ENCODE data around the gene SEC24A.
"Not testable (repeated sequence)": the region's sequence is repeated elsewhere in the genome, so short reads cannot be mapped to it uniquely, and the experiment has no call there.

SEC24A gene

DNA sequence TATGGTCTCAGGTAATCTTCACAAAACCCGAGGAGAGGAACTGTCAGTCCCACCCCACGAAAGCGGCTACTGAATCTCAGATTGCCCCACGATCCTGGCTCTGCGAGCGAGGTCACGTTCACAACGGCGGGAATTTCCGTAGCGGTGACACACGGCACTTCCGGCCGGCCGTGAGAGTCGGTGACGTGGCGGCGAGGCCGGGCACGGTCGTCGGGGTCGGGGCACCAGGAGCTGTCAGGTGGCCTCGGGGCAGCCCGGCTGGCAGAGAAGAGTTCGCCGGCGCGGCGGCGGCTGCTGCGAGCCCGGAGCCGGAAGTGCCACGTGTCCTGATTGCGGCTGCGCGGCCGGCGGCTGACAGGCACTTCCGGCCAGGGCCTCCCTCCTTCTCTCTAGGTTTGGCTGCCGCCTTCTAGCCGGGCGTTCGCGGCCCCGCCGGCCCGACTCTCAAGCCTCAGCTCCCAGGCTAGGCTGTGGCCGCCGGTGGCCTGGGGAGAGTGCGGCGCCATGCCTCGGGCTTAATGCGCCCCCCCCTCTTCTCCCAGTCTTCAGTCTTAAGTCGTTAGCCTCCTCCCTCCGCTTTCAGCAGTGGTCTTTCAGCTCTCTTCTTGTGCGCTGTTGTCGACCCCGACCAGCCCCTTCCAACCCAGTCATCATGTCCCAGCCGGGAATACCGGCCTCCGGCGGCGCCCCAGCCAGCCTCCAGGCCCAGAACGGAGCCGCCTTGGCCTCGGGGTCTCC is at the start of gene SEC24A:
TSS of gene SEC24A (plus strand) at position 361 of the 738 bp plus-strand sequence. CDS start at position 653, 292 bp downstream.
- DNase-seq, result peak; percentile 87

DNA sequence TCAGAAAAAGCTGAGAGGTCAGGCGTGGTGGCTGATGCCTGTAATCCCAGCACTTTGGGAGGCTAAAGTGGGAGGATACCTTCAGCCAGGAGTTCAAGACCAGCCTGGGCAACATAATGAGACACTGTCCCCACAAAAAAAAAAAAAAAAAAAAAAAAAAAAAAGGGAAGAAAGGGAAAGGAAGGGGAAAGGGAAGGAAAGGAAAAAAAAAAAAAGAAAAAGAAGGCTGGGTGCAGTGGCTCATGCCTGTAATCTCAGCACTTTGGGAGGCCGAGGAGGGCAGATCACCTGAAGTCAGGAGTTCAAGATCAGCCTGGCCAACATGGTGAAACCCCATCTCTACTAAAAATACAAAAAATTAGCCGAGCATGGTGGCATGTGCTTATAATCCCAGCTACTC is 48.8 kb upstream of the SEC24A start:
- DNase-seq, result not testable (repeated sequence)

DNA sequence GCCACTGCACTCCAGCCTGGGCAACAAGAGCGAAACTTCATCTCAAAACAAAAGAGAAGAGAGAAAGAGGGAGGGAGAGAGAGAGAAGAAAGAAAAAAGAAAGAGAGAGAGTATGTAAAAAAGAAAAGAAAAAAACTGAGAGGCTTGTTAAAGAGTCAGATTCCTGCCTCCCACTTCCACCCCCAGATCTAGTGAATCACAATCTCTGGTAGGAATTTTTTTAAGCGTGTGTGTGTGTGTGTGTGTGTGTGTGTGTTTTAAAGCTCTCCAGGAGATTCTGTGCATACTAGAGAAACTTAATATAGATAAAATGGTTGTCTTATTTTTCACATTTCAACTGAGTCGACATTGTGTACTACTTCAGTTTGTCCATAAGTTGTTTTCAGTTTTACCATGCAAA is 48.0 kb upstream of the SEC24A start:
- peak; percentile 75 for DNase-seq

DNA sequence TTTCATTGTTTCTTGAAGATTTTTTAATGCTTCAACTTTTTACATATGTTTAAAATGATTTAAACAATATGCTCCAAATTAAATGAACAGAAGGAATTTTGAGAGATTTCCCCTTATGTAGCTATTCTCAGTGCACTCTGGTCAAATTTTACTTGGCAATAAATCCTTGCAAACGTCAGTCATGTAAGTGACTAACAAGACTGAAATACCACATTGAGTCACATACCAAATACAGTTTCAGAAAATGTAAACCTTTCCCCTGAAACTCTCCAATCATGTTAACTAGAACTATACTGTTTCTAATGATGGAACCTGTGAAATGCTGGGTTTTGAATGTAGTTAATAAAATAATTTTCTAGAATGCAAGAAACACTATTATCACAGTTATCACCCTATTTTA is 45.5 kb upstream of the SEC24A start:
- peak; percentile 47 for DNase-seq

DNA sequence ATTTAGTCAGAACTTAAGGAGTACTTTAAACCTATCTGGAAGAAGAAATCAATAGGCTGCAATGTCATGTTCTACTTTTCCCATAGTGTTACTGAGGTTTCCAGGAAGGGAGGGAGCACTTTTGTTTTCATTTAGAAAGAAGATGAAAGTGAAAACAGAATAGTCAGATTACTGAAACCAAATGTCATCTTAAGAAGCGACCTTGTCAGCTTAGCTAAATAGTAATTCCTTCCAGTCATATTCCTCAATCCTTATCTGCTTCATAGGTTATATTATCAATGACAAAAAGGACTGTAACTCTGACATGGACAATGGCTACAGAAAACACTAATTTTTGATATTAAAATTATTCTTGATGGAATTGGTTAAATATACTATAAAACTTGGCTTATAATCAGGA is 43.7 kb upstream of the SEC24A start:
- DNase-seq, result no peak

DNA sequence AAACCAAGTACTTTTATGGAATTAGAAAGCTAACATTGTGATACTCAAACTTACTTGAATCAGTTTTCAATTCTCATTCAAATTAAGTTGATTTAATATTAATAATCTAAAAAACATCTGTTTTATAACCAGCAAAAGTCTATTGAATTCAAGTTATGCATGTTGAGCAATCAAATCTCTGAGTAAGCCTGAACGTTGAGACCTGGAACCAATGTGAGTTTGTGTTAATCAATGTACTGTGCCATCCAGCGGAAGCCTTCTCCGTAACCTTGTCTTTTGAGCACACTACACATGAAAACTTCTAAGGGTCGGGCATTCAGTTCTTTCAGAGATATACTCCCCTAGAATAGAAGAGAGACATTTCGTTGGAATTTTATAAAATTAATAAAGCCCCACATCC is 41.9 kb upstream of the SEC24A start:
- no peak for DNase-seq

DNA sequence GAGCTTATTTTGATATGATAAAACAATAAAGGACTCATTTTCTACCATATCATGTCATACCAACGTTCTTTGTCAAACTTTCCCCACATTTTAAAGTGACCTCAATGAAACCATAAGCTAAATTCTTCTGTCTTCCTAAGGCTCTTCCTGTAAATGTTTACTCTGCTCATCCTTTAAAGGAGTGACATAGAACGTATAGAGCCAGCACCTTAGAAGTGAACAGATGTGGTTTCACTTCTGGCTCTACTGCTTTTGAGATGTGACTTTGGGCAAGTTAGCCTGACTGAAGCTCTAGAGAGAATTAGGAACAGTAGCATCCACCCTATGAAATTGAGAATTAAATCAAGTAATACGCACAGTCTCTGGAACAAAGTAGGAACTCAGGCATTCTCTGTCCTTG is 40.0 kb upstream of the SEC24A start:
- no peak for DNase-seq

DNA sequence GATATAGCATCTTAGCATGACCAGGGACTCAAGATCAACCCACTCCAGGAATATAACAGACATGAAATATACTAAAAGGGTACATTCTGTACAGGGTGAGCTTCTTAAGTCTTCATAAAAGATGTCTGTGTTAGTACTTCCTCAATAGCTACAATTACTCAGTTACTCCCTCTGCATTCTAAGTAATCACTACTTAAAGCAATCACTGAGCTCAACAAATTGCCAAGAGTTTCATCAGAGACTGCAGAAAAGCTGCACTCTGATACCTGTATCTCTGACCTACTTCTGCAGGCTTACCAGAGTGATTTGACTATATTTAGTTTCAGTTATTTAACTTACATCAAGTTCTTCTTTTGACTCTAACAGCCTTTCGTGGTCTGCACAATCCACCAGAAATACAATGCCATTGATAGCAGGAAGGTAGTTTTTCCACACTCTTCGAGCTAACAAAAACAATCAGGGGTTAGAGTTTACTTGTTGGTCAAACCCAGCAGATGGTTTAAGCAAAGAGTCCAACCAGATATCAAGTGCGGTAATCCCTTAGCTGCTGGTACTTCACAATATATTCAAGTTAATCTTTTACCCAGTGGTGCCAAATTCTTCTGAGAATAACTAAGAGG is 39.2 kb upstream of the SEC24A start:
- no peak for DNase-seq

DNA sequence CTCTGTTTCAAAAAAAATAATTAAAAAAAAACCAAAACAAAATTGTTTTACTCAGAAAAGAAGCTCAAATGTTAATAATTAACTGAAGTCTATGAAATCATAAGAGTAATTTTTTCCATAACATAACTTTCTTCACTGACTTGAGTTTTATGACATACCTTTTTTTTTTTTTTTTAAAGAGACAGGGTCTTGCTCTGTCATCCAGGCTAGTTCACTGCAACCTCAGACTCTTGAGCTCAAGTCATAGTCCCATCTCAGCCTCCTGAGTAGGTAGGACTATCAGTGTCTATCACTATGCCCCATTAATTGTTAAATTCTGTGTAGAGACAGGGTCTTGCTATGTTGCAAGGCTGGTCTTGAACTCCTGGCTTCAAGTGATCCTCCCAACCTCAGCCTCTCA is 37.9 kb upstream of the SEC24A start:
- DNase-seq, result no peak

DNA sequence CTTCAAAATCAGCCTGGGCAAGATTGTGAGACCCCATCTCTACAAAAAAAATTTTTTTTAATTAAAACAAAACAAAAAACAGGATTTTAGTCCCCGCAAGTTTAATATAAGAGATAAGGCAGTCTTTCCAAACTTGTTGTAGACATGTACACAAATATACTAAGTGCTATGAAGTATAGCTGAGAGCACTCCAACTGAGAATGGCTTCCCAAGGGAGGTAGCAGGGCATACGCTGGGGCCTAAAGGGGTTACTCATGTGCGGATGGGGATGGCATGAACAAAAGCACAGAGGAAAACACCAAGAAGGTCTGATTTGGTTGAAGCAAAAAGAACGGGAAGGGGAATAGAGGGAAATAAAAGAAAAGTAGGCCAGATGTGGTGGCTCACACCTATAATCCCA is 37.1 kb upstream of the SEC24A start:
- no peak for DNase-seq

DNA sequence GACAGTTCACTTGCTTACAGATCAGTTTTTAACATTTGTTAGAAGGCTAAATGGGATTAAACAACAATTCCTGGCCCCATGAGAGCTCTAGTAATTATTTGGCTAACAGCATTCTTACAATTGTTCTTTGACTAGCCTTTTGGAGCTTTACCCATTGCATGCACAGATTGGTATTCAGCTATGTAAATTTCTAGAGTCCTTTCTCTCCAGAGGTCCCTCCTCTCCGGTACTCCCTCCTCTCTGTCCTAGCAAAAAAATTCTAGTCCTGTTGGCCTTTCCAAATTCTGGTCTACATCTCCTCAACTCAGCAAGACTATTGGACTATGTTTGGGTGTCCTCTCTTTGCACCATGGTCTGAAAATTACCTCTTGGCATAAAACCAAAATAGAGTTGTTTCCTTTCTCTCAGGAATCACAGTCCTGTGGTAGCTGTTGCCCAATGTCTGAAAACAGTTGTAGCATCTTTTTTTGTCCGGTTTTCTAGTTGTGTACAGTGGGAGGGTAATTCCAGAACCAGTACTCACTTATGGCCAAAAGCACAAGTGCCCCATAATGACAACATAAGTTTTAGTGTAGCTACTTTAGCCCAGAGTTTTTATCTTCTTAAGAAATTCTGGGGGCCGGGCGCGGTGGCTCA is 34.0 kb upstream of the SEC24A start:
- no peak for DNase-seq

DNA sequence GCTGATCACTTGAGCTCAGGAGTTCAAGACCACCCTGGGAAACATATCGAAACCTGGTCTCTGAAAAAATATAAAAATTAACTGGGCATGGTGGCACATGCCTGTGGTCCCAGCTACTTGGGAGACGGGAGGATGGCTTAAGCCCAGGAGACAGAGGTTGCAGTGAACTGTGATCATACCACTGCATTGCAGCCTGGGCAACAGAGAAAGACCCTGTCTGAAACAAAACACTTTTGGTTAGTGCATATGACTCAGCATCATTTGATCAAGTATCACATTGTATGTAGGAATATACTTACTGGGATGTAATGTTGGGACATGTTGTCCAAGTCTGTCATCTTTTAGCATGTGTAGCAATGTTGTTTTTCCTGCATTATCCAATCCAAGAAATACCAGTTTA is 28.0 kb upstream of the SEC24A start:
- DNase-seq, result no peak

DNA sequence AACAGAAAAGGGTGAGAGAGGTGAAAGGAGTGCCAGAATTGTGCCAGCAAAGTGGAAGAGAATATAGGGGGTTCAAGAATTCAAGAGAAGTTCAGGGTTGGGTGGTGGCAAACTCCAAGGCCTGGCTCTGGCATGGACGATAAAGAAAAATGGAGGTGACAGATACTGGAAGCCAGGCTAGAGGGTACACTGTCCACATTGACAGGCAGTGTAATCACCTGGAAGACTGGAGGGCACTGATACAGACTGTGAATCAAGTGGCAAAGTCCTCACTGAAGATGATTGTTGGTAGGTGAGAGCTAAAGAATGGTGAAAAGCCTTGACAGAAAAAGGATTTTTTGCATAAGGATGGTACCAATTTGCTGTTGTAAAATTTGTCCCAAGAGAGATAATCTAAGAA is 23.0 kb upstream of the SEC24A start:
- no peak for DNase-seq

DNA sequence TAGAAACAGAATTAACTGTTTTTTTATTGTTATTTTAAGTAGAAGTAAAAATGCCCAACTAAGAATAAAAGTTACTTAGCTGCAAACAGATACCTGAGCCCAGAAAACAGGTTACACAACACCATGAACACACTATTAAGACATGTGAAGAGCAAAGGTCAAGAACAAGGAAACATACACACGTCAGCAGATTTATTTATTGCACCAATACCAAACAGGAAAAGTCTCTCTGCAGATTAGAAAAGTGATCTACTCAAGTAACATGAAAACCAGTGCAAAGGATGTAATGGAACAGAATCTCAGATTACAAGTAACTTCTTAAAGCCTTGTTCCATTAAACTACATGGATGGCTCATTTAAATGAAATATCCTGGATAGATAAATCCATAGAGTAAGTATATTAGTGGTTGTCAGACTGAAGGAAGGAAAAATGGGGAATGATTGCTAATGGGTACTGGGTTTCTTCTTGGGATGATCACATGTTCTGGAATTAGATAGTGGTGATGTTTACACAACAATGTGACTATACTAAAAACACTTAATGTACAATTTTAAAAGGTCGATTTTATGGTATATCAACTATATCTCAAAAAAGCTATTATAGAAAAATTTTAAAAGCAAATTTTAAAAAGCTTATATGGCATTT is 22.1 kb upstream of the SEC24A start:
- no peak for DNase-seq

DNA sequence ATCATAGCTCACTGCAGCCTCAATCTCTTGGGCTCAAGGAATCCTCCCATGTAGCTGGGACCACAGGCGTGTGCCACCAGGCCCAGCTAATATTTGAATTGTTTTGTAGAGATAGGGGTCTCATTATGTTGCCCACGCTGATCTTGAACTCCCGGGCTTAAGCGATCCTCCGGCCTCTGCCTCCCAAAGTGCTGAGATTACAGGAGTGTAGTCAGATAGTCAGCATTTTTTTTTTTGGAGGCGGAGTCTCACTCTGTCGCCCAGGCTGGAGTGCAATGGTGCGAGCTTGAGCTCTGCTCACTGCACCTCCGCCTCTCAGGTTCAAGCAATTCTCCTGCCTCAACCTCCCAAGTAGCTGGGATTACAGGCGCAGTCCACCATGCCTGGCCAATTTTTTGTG is 14.4 kb upstream of the SEC24A start:
- DNase-seq, result no peak

DNA sequence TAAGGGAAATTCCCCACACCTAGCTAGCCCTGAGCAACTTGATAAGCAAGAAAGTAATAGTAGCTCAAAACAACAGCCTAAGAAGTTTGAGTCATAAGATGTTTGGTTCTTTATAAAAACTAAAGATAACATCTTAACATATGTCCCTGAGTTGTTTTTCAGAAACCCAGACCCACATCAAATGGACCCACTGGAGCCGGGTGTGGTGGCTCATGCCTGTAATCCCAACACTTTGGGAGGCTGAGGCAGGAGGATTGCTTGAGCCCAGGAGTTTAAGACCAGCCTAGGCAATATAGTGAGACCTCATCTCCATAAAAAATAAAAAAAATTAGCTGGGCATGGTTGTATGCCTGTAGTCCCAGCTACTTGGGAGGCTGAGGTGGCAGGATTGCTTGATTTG is 13.2 kb upstream of the SEC24A start:
- DNase-seq, result not testable (repeated sequence)

DNA sequence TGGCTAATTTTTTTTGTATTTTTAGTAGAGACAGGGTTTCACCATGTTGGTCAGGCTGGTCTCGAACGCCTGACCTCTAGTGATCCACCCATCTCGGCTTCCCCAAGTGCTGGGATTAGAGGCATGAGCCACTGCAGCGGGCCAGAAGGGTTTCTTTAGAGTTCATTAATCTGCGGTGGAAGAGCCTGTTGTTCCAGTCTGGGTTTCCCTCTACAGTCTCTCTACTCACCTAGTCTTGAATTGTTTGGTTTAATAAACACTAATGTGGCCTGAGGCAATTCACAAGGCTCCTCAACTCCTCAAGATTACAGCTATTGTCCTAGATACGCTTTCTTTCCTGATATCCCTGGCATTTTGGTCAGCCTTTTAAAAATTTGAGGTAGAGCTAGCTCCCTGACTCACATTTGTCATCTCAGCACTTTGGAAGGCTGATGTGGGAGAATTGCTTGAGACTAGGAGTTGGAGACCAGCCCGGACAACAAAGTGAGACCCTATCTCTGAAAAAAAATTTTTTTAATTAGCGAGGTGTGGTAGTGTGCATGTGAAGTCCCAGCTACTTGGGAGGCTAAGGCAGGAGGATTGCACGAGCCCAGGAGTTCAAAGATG is 11.4 kb upstream of the SEC24A start:
- DNase-seq, result no peak

DNA sequence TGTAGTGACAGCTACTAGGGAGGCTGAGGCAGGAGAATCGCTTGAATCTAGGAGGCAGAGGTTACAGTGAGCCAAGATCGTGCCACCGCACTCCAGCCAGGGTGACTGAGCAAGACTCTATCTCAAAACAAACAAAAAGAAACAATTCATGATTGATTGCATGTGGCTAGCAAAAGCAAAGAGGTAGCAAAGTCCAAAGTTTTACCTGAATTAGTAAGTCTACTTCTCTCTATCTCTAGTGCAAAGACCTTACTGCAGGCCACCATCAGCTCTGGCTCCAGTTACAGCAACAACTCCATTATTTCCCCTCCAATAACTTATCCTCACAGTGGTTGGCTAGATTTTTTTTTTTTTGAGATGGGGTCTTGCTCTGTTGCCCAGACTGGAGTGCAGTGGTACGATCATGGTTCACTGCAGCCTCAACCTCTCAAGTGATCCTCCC is 9.8 kb upstream of the SEC24A start:
- DNase-seq, result no peak

DNA sequence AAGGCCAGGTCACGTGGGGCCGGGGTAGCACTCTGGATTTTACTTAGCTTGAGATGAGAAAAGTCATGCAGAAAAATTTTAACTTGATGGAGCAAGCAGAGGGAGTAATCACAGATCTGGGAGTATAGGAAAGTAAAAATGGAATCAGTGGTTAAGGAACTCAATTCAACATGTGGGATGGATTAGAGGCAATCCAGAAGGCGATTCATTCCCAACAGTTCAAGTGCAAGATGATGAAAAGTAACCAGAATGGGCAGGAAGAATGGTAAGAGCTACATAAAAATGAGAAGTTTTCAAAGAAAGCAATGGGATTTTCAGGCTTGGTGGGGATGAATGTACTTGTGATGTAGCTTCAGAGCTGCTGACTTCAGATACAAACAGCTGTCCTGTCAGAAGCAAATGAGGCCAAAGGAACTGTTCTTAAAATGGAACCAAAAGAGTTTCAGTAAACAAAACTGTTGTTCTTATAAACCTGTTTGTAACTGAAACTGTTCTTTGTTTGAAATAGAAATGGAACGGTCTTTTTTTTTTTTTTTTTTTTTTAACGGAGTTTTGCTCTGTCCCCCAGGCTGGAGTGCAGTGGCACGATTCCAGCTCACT is 5.6 kb upstream of the SEC24A start:
- DNase-seq, result no peak

DNA sequence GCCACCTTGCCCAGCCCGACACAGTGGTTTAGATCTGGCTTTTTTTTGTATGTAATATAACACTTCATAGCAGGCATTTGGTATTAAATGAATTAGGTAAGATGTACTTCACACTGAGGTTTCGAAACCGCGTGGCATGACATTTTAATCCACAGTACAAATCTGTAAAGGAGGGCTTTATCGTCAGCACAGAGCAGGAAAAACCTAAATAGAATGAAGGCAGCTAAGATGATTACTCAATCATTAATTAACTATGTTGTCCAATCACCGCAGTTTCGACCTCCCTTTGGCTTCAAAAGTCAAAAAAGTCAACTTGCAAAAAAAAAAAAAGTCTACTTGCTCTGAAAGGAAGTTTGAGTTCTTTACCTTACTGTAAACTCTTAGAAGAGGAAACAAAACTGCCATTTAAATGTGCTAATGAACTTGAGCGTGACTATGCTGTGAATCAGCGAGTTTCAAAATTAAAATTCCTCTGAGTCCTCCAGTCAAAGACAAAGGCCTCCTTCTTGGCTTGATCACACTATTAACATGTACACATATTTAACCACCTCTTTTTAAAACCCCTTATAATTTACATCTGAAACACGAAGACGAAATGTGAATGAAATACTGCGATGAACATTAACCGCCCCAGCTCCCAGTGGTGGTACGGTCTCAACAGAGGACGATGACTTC is 698 bp upstream of the SEC24A start:
- DNase-seq, result peak; percentile 73

DNA sequence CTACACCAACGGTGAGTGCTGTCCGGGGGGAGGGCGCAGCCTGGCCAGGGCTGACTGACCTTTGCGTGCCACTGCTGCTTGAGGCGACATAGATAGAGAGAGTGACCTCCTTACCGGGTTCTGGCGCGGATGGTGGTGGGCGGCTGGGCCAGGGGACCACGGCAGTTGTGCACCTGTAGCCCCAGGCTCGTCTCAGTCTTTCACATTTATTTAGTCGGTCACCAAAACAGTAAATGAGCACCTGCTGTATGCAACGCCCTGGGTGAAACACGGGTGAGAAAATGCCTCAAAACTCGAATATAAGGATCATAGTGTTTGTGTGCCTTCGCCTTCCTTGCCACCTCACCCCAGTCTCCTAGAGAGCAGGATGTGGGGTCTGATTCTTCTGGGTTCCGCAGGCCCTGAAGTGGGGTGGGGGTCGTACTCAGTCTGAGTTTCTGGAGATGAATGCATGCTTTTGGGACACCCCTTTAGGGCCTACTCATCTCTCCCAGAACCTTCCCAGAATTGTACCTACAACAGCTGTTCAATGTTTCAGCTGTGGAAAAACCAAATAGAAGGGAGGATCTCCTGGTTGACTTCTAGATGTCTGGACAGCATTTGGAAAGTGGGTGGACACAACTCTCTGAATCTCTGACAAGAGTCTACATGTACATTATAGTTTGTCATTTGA is 714 bp downstream of the SEC24A start:
- no peak for DNase-seq

DNA sequence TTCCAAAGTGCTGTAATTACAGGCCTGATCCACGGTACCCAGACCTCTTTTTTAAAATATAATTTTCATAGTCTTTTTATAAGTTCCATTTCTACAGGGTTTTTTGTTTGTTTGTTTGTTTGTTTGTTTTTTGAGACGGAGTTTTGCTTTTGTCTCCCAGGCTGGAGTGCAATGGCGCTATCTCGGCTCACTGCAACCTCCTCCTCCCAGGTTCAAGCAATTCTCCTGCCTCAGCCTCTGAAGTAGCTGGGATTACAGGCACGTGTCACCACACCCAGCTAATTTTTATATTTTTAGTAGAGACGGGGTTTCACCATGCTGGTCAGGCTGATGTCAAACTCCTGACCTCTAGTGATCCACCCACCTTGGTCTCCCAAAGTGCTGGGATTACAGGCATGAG is 2.1 kb downstream of the SEC24A start:
- DNase-seq, result not testable (repeated sequence)
